ENCODE results near the gene JARID2.

The JARID2 gene

DNA sequence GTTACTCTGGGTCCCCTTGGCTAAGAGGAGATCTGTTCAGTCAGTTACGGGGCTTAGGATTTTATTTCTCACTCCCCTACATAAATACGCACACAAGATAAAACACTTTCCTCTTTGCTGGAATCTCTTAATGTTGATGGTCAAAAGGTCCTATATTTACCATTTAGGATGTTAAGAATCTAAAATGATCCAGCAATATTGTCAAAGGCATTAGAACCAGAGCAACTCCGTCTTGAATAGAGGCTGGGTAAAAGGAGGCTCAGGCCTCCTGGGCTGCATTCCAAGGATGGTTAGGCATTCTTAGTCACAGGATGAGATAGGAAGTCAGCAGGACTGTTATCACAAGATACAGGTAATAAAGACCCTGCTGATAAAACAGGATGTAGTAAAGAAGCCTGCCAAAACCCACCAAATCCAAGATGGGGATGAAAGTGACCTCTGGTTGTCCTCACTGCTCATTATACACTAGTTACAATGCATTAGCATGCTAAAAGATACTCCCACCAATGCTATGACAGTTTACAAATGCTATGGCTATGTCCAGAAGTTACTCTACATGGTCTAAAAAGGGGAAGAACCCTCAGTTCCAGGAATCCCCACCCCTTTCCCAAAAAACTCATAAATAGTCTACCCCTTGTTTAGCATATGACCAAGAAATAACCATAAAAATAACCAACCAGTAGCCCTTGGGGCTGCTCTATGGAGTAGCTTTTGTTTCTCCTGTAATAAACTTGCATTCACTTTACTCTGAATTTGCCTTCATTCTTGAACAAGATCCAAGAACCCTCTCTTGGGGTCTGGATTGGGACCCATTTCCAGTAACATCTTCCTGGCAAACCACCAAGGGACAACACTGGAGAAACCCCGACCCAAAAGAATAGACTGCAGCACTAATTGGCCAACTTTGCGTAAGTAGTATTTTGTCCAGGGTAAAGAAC is 309.5 kb downstream of the JARID2 start:
- no peak for DNase-seq

DNA sequence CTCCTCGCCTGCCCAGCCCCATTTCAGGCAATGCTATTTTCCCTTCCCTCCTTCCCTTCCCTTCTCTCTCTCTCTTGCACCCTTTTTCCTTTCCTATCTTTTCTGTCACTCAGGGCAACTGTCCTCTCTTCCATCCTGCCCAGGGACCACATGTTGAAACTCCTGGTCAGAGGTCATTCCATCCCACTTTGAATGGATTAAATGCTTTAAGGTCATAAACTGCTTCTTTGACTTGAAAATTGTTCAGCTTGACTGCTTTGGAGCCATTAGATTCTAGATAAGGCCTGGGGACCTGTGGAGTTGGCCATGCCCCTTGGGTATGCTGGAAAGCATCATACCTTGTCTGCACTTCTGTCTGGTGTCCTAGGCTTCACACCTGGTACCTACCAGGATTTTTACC is 310.8 kb downstream of the JARID2 start:
- DNase-seq, result no peak

DNA sequence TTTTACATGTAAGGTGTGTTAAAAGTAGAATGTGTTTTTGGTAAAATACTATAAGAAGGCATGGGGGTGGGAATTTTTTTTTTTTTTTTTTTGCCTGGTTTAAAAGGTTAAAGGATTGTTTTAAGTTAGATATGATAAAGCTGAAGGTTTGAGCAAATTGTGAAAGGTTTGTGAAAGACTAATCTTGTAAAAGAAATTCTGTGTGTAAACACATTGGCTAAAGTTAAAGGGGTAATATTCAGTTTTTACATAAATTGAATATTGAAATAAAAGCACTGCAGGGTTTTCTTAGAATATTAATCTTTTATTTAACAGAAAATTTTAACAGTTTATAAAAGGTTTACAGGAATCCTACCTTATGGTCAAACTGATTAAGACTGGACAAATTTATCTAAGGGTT is 311.3 kb downstream of the JARID2 start:
- DNase-seq, result no peak

DNA sequence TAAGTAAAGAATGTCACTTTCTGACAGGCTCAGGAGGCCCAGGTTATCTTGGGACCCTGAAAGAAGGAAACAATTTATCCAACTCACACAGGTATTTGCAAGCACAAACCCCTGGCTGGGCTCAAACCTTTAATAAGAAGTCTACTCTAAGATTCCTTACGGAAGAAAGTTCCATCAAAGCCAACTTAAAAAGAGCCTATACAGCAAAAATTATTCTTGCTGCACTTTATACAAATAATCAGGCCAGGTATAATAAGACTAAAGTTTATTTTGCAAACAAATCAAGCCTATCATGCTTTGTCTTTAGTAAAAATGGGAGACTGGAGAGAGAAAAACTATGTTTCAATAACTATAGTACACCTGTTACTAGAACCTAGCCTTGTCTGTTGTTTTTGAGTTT is 314.8 kb downstream of the JARID2 start:
- no peak for DNase-seq

DNA sequence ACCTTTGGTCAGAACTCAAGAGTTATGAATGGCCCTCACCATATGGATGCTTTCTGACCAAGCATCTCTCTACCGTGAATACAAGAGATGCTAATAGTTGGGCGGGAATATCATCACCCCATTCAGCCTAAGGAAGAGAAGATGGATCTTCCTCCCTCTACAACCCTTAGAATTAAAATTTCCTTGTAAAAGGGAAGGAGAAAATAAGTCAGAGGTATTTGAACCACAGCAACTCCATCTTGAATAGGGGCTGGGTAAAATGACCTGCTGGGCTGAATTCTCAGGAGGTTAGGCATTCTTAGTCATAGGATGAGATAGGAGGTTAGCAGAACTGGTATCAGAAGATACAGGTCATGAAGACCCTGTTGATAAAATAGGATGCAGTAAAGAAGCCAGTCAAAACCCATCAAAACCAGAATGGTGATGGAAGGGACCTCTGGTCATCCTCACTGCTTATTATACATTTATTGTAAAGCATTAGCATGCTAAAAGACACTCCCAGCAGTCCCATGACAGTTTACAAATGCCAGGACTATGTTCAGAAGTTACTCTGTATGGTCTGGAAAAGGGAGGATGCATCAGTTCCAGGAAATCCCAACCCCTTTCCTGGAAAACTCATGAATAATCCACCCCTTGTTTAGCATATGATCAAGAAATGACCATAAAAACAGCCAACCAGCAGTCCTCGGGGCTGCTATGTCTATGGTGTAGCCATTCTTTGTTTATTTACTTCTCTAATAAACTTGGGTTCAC is 315.8 kb downstream of the JARID2 start:
- DNase-seq, result no peak

DNA sequence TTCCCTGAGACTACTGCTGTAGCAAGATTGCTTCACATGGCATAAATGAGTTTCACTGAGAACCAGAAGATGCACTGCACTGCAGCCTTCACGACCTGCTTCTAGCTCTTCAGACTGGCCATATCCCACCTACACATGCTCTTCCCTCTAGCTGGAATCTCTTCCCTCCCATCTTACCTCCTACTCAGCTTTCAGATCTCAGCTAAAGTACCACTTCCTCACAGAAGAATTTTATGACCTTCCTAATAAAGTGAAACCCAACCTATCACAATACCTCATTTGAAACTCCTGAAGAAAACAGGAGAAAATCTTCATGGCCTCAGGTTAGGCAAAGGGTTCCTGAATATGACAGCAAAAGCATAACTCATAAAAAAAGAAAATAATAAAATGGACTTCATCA is 317.1 kb downstream of the JARID2 start:
- DNase-seq, result no peak

DNA sequence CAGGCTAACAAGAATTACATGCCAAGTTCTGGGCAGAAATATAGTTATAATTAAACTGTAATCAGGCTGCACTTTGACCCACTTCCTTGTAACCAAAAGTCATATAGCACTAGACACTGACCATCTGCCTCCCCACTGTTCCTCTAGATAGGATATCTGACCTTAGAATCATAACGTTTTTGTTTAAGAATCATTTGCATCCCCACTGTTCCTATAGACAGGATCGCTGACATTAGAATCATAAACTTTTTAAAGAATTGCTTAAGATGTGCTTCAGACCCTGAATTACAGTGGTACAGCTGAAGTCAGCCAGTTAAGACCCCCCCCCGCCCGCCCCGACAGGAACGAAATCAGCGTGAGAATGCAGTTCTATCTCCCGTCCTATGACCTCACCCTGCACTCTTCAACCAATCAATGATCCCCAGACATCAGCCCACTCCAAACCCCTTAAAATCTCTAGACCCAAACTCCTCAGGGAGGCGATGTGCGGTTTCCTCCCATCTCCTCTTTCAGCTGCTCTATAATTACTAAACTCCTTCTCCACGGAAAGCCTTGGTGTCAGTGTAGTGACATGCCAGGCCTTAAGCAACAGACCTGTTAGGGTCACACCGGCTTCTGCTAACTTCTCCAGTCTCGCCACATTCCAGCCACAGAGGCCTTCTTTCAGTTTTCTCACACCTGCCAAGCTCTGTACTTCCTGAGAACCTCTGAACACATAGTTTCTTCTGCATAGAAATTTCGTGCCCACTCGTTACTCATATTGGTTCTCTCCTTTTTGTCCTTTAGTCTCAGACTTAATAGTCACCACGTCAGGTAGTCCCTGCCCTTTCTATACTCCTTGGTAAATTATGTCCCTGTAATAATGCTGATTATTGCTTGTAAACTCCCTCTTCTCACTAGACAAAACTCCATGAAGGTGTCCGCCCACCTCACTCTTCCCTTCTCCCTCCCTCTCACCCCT is 323.4 kb downstream of the JARID2 start:
- DNase-seq, result no peak

DNA sequence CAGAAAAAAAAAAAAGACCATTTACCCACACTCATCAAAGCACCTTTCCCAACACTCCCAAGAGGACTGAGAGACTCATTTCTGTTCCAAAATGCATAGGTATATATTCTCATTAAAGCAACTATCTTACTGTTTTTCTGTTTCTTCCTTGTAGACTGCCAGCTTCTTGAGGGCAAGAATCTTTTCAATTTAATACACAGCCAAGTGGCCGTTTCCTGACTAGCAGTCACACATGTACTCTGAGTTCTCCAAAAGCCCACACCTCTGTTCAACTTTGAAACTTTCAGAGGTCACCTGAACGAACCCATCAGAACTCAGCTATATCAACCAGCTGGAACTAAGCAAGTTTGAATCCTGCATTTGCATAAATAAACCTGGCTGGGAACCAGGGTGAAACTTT is 324.3 kb downstream of the JARID2 start:
- no peak for DNase-seq
